HG03571 (cell line): ENCODE data around the gene VPS37B.

ENCODE experiments used
- ATAC-seq: cut with Tn5 transposase; IDR thresholded peaks from one replicate; pipeline ENCODE4 v1.9.1; 2021; ENCODE audit not compliant: unreplicated experiment

The VPS37B gene

GRCh38 chr12:122820138-122820537 lies 75.8 kb downstream of the VPS37B start:
- ATAC-seq, result no peak

GRCh38 chr12:122819209-122819785 lies 76.6 kb downstream of the VPS37B start:
- no peak for ATAC-seq
